HepG2 (cell line): Measurements from ENCODE around the gene TMEM39A. TPM values are rescaled to one million over a fixed set of nuclear protein-coding genes. Genes with fewer than 3 reads are reported as not detected.

Experiments used
- ATAC-seq: fragments of 200-7000 bp; cut with Tn5 transposase; 3 replicates; pipeline ENCODE4 v1.9.1; 2020; ENCODE audit warnings: mild to moderate bottlenecking, moderate library complexity
- BruUV-seq: library from RNA; stranded (reverse); fragments of 400-500 nt; replicated peaks from 2 replicates; lab custom pipeline; 2021; lab: Mats Ljungman, UMichigan
- CTCF ChIA-PET: fragments of 300-600 bp; formaldehyde crosslinking; extraction: SDS; loops from one replicate; lab custom pipeline; 2021; ENCODE audit warnings: low total read pairs, inconsistent platforms, low intra/inter-chr PET ratio; lab: Yijun Ruan, JAX
- POLR2A ChIA-PET: fragments of 350-600 bp; sonication (Branson Sonifier 250); formaldehyde crosslinking; loops from one replicate; lab custom pipeline; 2020; ENCODE audit warnings: antibody characterized with exemption, inconsistent platforms; lab: Yijun Ruan, JAX
- DNase-seq: peaks from one replicate; pipeline ENCODE4 v3.0.0-alpha.2; 2015; ENCODE audit warnings: low spot score
- FAIRE-seq: peaks from 3 replicates; lab custom pipeline; 2011; peaks lifted over from hg19 to GRCh38; lab: Jason Lieb, UNC
- H2AFZ ChIP-seq: one replicate; pipeline ENCODE4 v1.6.1; 2011; ENCODE audit warnings: low read length, inconsistent platforms
- H3K27ac ChIP-seq: fragments of 300-600 bp; 3 replicates; pipeline ENCODE4 v1.8.0; 2011; ENCODE audit warnings: mixed run types, mild to moderate bottlenecking, mixed read lengths, low read length, inconsistent platforms; ENCODE audit not compliant: insufficient read depth; ENCODE audit errors: extremely low read length
- H3K27me3 ChIP-seq, 2 experiments: fragments of 200-600 bp in 1 of 2; 2 replicates in 1 of 2; 3 replicates in 1 of 2; pipeline versions ENCODE4 v1.6.0 to v1.8.0; 2011; ENCODE audit warnings: low read length in 2 of 2, mild to moderate bottlenecking in 2 of 2, moderate library complexity in 2 of 2, inconsistent platforms in 1 of 2; ENCODE audit not compliant: insufficient read depth in 2 of 2, control insufficient read depth in 1 of 2
- H3K36me3 ChIP-seq, 2 experiments: fragments of 200-600 bp in 1 of 2; replicated peaks in 1 of 2; 2 replicates in 1 of 2; 3 replicates in 1 of 2; pipeline versions ENCODE4 v1.5.1 to v1.8.0; 2011; ENCODE audit warnings: low read length in 2 of 2, inconsistent platforms in 1 of 2; ENCODE audit not compliant: insufficient read depth in 2 of 2, control insufficient read depth in 1 of 2
- H3K4me1 ChIP-seq: 2 replicates; pipeline ENCODE4 v1.5.1; 2012; ENCODE audit warnings: low read length, inconsistent platforms; ENCODE audit not compliant: insufficient read depth
- H3K4me2 ChIP-seq: 2 replicates; pipeline ENCODE4 v1.6.0; 2011; ENCODE audit warnings: low read depth, low read length, inconsistent platforms
- H3K4me3 ChIP-seq, 3 experiments: fragments of 200-600 bp in 1 of 3; sonication (generic), shearing (Covaris generic) in 1 of 3; replicated peaks in 1 of 3; 2 replicates each; pipeline ENCODE4 v1.5.1; 2011 to 2016; ENCODE audit warnings: low read length in 3 of 3, inconsistent platforms in 2 of 3, low read depth in 2 of 3, mild to moderate bottlenecking in 2 of 3, control low read depth in 1 of 3, mixed read lengths in 1 of 3; ENCODE audit not compliant: insufficient read depth in 1 of 3
- H3K79me2 ChIP-seq: one replicate; pipeline ENCODE4 v1.6.1; 2011; ENCODE audit warnings: low read length, inconsistent platforms; ENCODE audit not compliant: insufficient read depth
- H3K9ac ChIP-seq: 2 replicates; pipeline ENCODE4 v1.6.0; 2011; ENCODE audit warnings: mild to moderate bottlenecking, low read depth, low read length, inconsistent platforms; ENCODE audit not compliant: insufficient read depth
- H3K9me3 ChIP-seq: 2 replicates; pipeline ENCODE4 v1.5.1; 2012; ENCODE audit warnings: mild to moderate bottlenecking, low read length
- H4K20me1 ChIP-seq: 2 replicates; pipeline ENCODE4 v1.6.0; 2011; ENCODE audit warnings: inconsistent platforms, mild to moderate bottlenecking, low read length, moderate library complexity; ENCODE audit not compliant: insufficient read depth
- GMEB1 ChIP-seq: sonication (generic); formaldehyde crosslinking; IDR thresholded peaks from 2 replicates; pipeline ENCODE4 v1.5.1; 2020; ENCODE audit warnings: missing genetic modification reagents, mild to moderate bottlenecking, borderline replicate concordance
- RBFOX2 ChIP-seq: fragments of 200-400 bp; formaldehyde crosslinking; IDR thresholded peaks from 2 replicates; pipeline ENCODE4 v1.6.1; 2017; ENCODE audit warnings: low read depth, mild to moderate bottlenecking, low read length
- SNAPC4 ChIP-seq: sonication (generic); formaldehyde crosslinking; IDR thresholded peaks from 2 replicates; pipeline ENCODE4 v1.4.0; 2020; ENCODE audit warnings: mild to moderate bottlenecking, missing genetic modification reagents
- ZFP91 ChIP-seq: sonication (generic); formaldehyde crosslinking; IDR thresholded peaks from 2 replicates; pipeline ENCODE4 v1.9.0; 2022; ENCODE audit warnings: missing genetic modification reagents, mild to moderate bottlenecking, borderline replicate concordance
- ZNF605 ChIP-seq: sonication (generic); formaldehyde crosslinking; IDR thresholded peaks from 2 replicates; pipeline ENCODE4 v1.8.0; 2022; ENCODE audit warnings: mild to moderate bottlenecking, missing genetic modification reagents
- WGBS: methylation state at CpG from one replicate; pipeline ENCODE4 v1.1.6; 2017; ENCODE audit warnings: low lambda C conversion rate; 5-methylcytosine and 5-hydroxymethylcytosine counted together
- in situ Hi-C: cut with HindIII; loops from 2 replicates; pipeline ENCODE4 v1.10.0; 2017; ENCODE audit warnings: low pct_unique_long_range_greater_than_20kb; ENCODE audit not compliant: extremely low pct_ligation_motif_present
- intact Hi-C: fragments of 100-400 bp; cut with micrococcal nuclease; formaldehyde crosslinking; loops from one replicate; pipeline ENCODE4 v1.10.0; 2022; ENCODE audit not compliant: unreplicated experiment
- polyA plus RNA-seq, 8 experiments: library from polyadenylated mRNA; depleted of rRNA in 3 of 8; stranded (reverse) in 7 of 8; unstranded in 1 of 8; fragments of >200 nt; fragmentation: Illumina TruSeq in 4 of 8; extraction: Trizol in 4 of 8; gene quantifications; 2 replicates each; pipeline versions ENCODE4 v1.2.1 to v1.2.3, GENCODE V29; 2011 to 2016; ENCODE audit warnings: low read depth in 4 of 8, missing spikeins in 1 of 8, mixed read lengths in 1 of 8; ENCODE audit not compliant: insufficient read depth in 1 of 8
- total RNA-seq, 5 experiments: library from RNA; depleted of rRNA; stranded (reverse); fragments of >200 nt; fragmentation: Illumina TruSeq; extraction: Trizol; gene quantifications; 2 replicates each; pipeline ENCODE4 v1.2.3, GENCODE V29; 2016; ENCODE audit warnings: low read depth in 1 of 5

TMEM39A gene
- total and polyA plus RNA-seq, 2 of the 13 experiments (the other 11 are each of a cell fraction or from before 2014, with no cell fraction given) = 55.8 to 64.9 TPM

GRCh38 chr3:119400466-119400865 is 62.9 kb downstream of the TMEM39A start (continued):
- TF ChIP-seq SNAPC4 (CRISPR knock-in tag) = no peak
- TF ChIP-seq ZNF605 (CRISPR knock-in tag) = no peak
- TF ChIP-seq GMEB1 (CRISPR knock-in tag) = no peak

- FAIRE-seq = no peak
- ChIA-PET POLR2A (no interaction called here), CTCF (no interaction called here)
- no peak for ATAC-seq
- Histone ChIP-seq H3K79me2 (no peaks in the 10 kb centered on the region), H3K4me2 (no peak overlapping the region), H4K20me1 (no peaks in the 10 kb centered on the region), H3K9me3 (no peaks in the 10 kb centered on the region), H3K27me3 (no peaks in the 10 kb centered on the region), H3K27ac (no peak overlapping the region), H3K4me3 (no peak overlapping the region), H3K4me1 (no peaks in the 10 kb centered on the region), H2AFZ (no peak overlapping the region), H3K9ac (no peak overlapping the region), H3K36me3 (no peaks in the 10 kb centered on the region)
- in situ Hi-C loops = no loop called here
- no TSS peak for BruUV-seq
- 25% methylated on average over 1 of the region's 2 CpGs for WGBS
- no peak for DNase-seq
- intact Hi-C loops = no loop called here
- TF ChIP-seq RBFOX2 (no peak), ZFP91 (CRISPR knock-in tag) (no peak)
Observed at GRCh38 chr3:119396870-119397269, 66.5 kb downstream of the TMEM39A start.
